Liver (tissue), 3 donors: ENCODE measurements around the gene DHRS2.

Source experiments
- ATF3 ChIP-seq: IDR thresholded peaks from 2 replicates; pipeline ENCODE4 v1.6.1; 2016; ENCODE audit warnings: antibody characterized with exemption
- CTCF ChIP-seq: fragments of 150-350 bp; IDR thresholded peaks from 2 replicates; pipeline ENCODE4 v1.5.1; 2017; ENCODE audit warnings: improper control_type of control experiment, low read depth, low read length; ENCODE audit not compliant: missing input control
- GABPA ChIP-seq, 2 donors: IDR thresholded peaks in 1 of 2; conservative IDR thresholded peaks in 1 of 2; 2 replicates each; pipeline ENCODE4 v1.6.1; 2016; ENCODE audit warnings: antibody characterized with exemption in 2 of 2, mild to moderate bottlenecking in 1 of 2, moderate library complexity in 1 of 2
- HNF4G ChIP-seq: IDR thresholded peaks from 2 replicates; pipeline ENCODE4 v1.6.1; 2016; ENCODE audit warnings: antibody characterized with exemption
- JUND ChIP-seq, 2 donors: IDR thresholded peaks; 2 replicates each; pipeline ENCODE4 v1.6.1; 2016; ENCODE audit warnings: antibody characterized with exemption in 2 of 2
- SP1 ChIP-seq: IDR thresholded peaks from 2 replicates; pipeline ENCODE4 v1.6.1; 2018; ENCODE audit warnings: antibody characterized with exemption, mild to moderate bottlenecking
- YY1 ChIP-seq: IDR thresholded peaks from 2 replicates; pipeline ENCODE4 v1.6.1; 2016; ENCODE audit warnings: antibody characterized with exemption, mild to moderate bottlenecking
- TF ChIP-seq, protein P1 (sequence below): IDR thresholded peaks from 2 replicates; pipeline ENCODE4 v1.6.1; 2016; ENCODE audit warnings: antibody characterized with exemption, mild to moderate bottlenecking
- donor health status: healthy.
- donor health status: healthy.

DNA sequence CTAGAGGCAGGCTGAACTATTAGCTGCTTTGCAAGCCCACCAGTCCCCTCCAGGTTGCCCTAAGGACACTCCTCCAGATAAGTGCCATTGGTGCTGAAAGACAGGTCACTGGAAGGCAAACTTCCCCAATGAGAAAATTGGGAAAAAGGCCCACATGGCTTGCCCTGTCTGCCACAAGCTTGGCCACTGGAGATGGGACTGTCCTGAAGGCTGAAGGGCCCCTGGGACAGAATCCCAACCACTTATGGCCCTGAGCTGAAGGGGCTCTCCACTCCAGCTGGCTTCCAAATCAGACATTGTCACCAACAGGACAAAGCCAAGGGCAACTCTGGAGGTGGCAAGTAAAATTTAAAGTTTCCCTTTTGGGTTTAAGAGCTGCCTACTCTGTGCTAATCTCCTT, 12.2 kb upstream of the DHRS2 start:
- TF ChIP-seq HNF4G (no peak), CTCF (no peak), YY1 (no peak), ATF3 (no peak), SP1 (no peak), JUND (IDR thresholded peaks at IDR 0.05) (no peak), GABPA (IDR thresholded peaks at IDR 0.05 in 1 of 2, conservative IDR thresholded peaks at IDR 0.05 in 1 of 2) (no peak)
- TF ChIP-seq, protein P1, sequence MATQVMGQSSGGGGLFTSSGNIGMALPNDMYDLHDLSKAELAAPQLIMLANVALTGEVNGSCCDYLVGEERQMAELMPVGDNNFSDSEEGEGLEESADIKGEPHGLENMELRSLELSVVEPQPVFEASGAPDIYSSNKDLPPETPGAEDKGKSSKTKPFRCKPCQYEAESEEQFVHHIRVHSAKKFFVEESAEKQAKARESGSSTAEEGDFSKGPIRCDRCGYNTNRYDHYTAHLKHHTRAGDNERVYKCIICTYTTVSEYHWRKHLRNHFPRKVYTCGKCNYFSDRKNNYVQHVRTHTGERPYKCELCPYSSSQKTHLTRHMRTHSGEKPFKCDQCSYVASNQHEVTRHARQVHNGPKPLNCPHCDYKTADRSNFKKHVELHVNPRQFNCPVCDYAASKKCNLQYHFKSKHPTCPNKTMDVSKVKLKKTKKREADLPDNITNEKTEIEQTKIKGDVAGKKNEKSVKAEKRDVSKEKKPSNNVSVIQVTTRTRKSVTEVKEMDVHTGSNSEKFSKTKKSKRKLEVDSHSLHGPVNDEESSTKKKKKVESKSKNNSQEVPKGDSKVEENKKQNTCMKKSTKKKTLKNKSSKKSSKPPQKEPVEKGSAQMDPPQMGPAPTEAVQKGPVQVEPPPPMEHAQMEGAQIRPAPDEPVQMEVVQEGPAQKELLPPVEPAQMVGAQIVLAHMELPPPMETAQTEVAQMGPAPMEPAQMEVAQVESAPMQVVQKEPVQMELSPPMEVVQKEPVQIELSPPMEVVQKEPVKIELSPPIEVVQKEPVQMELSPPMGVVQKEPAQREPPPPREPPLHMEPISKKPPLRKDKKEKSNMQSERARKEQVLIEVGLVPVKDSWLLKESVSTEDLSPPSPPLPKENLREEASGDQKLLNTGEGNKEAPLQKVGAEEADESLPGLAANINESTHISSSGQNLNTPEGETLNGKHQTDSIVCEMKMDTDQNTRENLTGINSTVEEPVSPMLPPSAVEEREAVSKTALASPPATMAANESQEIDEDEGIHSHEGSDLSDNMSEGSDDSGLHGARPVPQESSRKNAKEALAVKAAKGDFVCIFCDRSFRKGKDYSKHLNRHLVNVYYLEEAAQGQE, result no peak
